ENCODE data around the gene SLC29A3. TPM values are rescaled to one million over a fixed set of nuclear protein-coding genes. Genes with fewer than 3 reads are reported as not detected.

The SLC29A3 gene
- polyA plus RNA-seq, 1 of the 3 experiments (the other 2 are of a cell fraction): 3.8 TPM

DNA sequence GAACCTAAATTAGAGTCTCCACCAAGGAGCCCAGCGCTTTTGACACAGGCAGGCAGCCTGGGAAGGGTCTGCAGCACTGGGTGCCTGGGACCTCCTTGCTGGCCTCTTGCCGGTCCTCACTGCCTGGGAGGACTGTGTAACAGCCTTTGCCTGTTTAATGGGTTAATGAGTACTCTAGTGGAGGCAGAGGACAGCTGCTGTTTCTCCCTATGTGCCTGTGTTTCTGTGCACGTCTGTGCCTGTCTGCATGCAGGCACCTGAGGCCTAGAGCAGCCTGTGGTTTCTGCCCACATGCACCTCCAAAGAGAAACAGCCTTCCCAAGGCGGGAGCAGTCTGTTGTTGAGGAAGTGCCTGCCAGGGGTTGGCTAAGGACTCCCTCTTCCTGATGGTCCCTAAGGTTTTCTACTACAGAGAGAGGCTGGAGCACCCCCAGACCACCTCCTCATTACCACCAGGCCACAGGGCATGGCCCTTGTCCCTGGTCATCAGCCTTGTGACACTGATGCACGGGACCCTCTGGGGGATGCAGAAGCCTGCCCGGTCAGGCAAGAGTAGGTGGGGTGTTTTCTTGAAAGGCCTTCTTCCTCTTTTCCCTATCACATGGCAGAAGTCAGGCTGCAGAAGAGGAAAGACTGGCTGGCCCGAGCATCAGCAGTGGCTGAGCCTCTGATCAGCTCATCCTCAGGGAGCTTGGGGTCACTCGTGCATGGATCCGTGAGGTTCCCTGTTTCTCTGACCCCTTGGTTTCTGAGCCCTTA is 14.2 kb downstream of the SLC29A3 start:
- TF ChIP-seq, protein P1, sequence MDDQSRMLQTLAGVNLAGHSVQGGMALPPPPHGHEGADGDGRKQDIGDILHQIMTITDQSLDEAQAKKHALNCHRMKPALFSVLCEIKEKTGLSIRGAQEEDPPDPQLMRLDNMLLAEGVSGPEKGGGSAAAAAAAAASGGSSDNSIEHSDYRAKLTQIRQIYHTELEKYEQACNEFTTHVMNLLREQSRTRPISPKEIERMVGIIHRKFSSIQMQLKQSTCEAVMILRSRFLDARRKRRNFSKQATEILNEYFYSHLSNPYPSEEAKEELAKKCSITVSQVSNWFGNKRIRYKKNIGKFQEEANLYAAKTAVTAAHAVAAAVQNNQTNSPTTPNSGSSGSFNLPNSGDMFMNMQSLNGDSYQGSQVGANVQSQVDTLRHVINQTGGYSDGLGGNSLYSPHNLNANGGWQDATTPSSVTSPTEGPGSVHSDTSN (IDR thresholded peaks at IDR 0.05): no peak
- TF ChIP-seq, protein P2, sequence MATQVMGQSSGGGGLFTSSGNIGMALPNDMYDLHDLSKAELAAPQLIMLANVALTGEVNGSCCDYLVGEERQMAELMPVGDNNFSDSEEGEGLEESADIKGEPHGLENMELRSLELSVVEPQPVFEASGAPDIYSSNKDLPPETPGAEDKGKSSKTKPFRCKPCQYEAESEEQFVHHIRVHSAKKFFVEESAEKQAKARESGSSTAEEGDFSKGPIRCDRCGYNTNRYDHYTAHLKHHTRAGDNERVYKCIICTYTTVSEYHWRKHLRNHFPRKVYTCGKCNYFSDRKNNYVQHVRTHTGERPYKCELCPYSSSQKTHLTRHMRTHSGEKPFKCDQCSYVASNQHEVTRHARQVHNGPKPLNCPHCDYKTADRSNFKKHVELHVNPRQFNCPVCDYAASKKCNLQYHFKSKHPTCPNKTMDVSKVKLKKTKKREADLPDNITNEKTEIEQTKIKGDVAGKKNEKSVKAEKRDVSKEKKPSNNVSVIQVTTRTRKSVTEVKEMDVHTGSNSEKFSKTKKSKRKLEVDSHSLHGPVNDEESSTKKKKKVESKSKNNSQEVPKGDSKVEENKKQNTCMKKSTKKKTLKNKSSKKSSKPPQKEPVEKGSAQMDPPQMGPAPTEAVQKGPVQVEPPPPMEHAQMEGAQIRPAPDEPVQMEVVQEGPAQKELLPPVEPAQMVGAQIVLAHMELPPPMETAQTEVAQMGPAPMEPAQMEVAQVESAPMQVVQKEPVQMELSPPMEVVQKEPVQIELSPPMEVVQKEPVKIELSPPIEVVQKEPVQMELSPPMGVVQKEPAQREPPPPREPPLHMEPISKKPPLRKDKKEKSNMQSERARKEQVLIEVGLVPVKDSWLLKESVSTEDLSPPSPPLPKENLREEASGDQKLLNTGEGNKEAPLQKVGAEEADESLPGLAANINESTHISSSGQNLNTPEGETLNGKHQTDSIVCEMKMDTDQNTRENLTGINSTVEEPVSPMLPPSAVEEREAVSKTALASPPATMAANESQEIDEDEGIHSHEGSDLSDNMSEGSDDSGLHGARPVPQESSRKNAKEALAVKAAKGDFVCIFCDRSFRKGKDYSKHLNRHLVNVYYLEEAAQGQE (IDR thresholded peaks at IDR 0.05; ENCODE audit: low read depth, low read length): no peak
- TF ChIP-seq GABPA (IDR thresholded peaks at IDR 0.05; ENCODE audit: low read depth): no peak
- no peak for TF ChIP-seq MXI1 (IDR thresholded peaks at IDR 0.05; ENCODE audit: low read depth, low read length)
- no peak for TF ChIP-seq EP300 (IDR thresholded peaks at IDR 0.05; ENCODE audit: borderline replicate concordance in 1 of 2, low read depth in 1 of 2, low read length in 1 of 2)
- no peak for TF ChIP-seq NRF1 (IDR thresholded peaks at IDR 0.05; ENCODE audit: low read depth, low read length)
- no peak for TF ChIP-seq YY1 (IDR thresholded peaks at IDR 0.05; ENCODE audit: low read depth)
- TF ChIP-seq, protein P3, sequence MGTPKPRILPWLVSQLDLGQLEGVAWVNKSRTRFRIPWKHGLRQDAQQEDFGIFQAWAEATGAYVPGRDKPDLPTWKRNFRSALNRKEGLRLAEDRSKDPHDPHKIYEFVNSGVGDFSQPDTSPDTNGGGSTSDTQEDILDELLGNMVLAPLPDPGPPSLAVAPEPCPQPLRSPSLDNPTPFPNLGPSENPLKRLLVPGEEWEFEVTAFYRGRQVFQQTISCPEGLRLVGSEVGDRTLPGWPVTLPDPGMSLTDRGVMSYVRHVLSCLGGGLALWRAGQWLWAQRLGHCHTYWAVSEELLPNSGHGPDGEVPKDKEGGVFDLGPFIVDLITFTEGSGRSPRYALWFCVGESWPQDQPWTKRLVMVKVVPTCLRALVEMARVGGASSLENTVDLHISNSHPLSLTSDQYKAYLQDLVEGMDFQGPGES (IDR thresholded peaks at IDR 0.05; ENCODE audit: low read depth, low read length): no peak
- TF ChIP-seq FOSL2 (IDR thresholded peaks at IDR 0.05; ENCODE audit: borderline replicate concordance, low read depth): no peak
- no peak for TF ChIP-seq ELF1 (IDR thresholded peaks at IDR 0.05)
- no peak for TF ChIP-seq NFIC (IDR thresholded peaks at IDR 0.05; ENCODE audit: borderline replicate concordance)
- ChIA-PET POLR2A (no interaction called here), CTCF (interaction anchor here (1.0 to 12.4 kb wide), 6 partner anchors 13 to 276 kb away, joined by 3 to 99 read pairs (median 4); partner anchors contain the start of genes CDH23 and SLC29A3)
- Histone ChIP-seq H3K9ac (no peak overlapping the region), H2AFZ (ENCODE audit: low read depth) (no peak overlapping the region), H3K4me1 (ENCODE audit: control insufficient read depth in 1 of 2, insufficient read depth in 2 of 2, low read depth in 1 of 2, low read length in 1 of 2) (no peaks in the 10 kb centered on the region; a peak in 1 of 4 replicates), H3K9me3 (no peaks in the 10 kb centered on the region), H4K20me1 (ENCODE audit: insufficient read depth) (no peaks in the 10 kb centered on the region), H3K4me3 (ENCODE audit: low read depth in 2 of 2, low read length in 1 of 2) (no peak overlapping the region), H3K9me2 (no peaks in the 10 kb centered on the region), H3K79me2 (ENCODE audit: insufficient read depth) (no peaks in the 10 kb centered on the region), H3K27me3 (ENCODE audit: insufficient read depth) (no peaks in the 10 kb centered on the region), H3F3A (replicated peaks; ENCODE audit: insufficient read depth) (no peaks in the 10 kb centered on the region), H3K4me2 (no peak overlapping the region), H3K36me3 (replicated peaks in 1 of 2; ENCODE audit: control insufficient read depth in 1 of 2, insufficient read depth in 2 of 2, low read length in 1 of 2) (peaks cover 0 to 3% of the 10 kb centered on the region in 2 experiments), H3K27ac (ENCODE audit: low read depth in 2 of 2, low read length in 1 of 2) (no peak overlapping the region; a peak in 1 of 4 replicates)
- no peak for DNase-seq
- WGBS (ENCODE audit: low lambda C conversion rate): 95% methylated on average over 7 of the region's 9 CpGs

Measured in SK-N-SH (cell line).